Stimulated activated memory B cell treated with anti-CD40 and anti-IgM and Interleukin-4, amounts not matched to agents 10 μg/mL and 1 μg/mL and 100 μg/mL, for 72 hours (primary cell): ENCODE data around the gene MYO16.

Source experiments
- ATAC-seq: fragments of 150-1000 bp; cut with Tn5 transposase; 2 replicates; pipeline ENCODE4 v1.10.0; 2021
- H3K27ac Mint-ChIP-seq: one replicate; pipeline ENCODE4 v1.8.0; 2022; ENCODE audit warnings: mild to moderate bottlenecking, mixed read lengths
- H3K27me3 Mint-ChIP-seq: one replicate; pipeline ENCODE4 v1.8.0; 2022; ENCODE audit warnings: mixed read lengths
- H3K36me3 Mint-ChIP-seq: one replicate; pipeline ENCODE4 v1.8.0; 2022; ENCODE audit warnings: mixed read lengths
- H3K4me1 Mint-ChIP-seq: one replicate; pipeline ENCODE4 v1.8.0; 2022; ENCODE audit warnings: mixed read lengths
- H3K4me3 Mint-ChIP-seq: one replicate; pipeline ENCODE4 v1.8.0; 2022; ENCODE audit warnings: mild to moderate bottlenecking, moderate library complexity, mixed read lengths
- H3K9me3 Mint-ChIP-seq: one replicate; pipeline ENCODE4 v1.8.0; 2022; ENCODE audit warnings: mixed read lengths

Gene MYO16

GRCh38 chr13:108682714-108683113 is 53.3 kb downstream of the MYO16 start:
- H3K27ac Mint-ChIP-seq, result no peak overlapping the region
- no peaks in the 10 kb centered on the region for H3K27me3 Mint-ChIP-seq
- no peaks in the 10 kb centered on the region for H3K36me3 Mint-ChIP-seq
- no peaks in the 10 kb centered on the region for H3K4me1 Mint-ChIP-seq
- ATAC-seq, result no peak
- H3K9me3 Mint-ChIP-seq, result no peaks in the 10 kb centered on the region
- H3K4me3 Mint-ChIP-seq, result no peak overlapping the region

GRCh38 chr13:108686027-108686426 is 56.6 kb downstream of the MYO16 start:
- H3K9me3 Mint-ChIP-seq, result no peaks in the 10 kb centered on the region
- H3K4me1 Mint-ChIP-seq, result no peaks in the 10 kb centered on the region
- no peak overlapping the region for H3K4me3 Mint-ChIP-seq
- no peaks in the 10 kb centered on the region for H3K36me3 Mint-ChIP-seq
- H3K27ac Mint-ChIP-seq, result no peak overlapping the region
- no peaks in the 10 kb centered on the region for H3K27me3 Mint-ChIP-seq
- no peak for ATAC-seq

GRCh38 chr13:108690726-108691125 is 61.3 kb downstream of the MYO16 start:
- no peak overlapping the region for H3K4me3 Mint-ChIP-seq
- no peaks in the 10 kb centered on the region for H3K4me1 Mint-ChIP-seq
- no peak overlapping the region for H3K27ac Mint-ChIP-seq
- no peak for ATAC-seq
- no peaks in the 10 kb centered on the region for H3K36me3 Mint-ChIP-seq
- H3K9me3 Mint-ChIP-seq, result no peaks in the 10 kb centered on the region
- H3K27me3 Mint-ChIP-seq, result no peaks in the 10 kb centered on the region

GRCh38 chr13:108700422-108701170 is 71.2 kb downstream of the MYO16 start:
- no peak for ATAC-seq
- Mint-ChIP-seq H3K4me1 (no peaks in the 10 kb centered on the region), H3K27me3 (no peaks in the 10 kb centered on the region), H3K9me3 (peaks cover 9% of the 10 kb centered on the region), H3K36me3 (no peaks in the 10 kb centered on the region), H3K4me3 (no peak overlapping the region), H3K27ac (no peak overlapping the region)

GRCh38 chr13:108702171-108702570 is 72.8 kb downstream of the MYO16 start:
- Mint-ChIP-seq H3K4me1 (no peaks in the 10 kb centered on the region), H3K9me3 (peaks cover 9% of the 10 kb centered on the region), H3K36me3 (no peaks in the 10 kb centered on the region), H3K4me3 (no peak overlapping the region), H3K27me3 (no peaks in the 10 kb centered on the region), H3K27ac (no peak overlapping the region)
- ATAC-seq, result no peak

GRCh38 chr13:108705031-108705430 is 75.6 kb downstream of the MYO16 start:
- H3K4me1 Mint-ChIP-seq, result no peaks in the 10 kb centered on the region
- no peak overlapping the region for H3K4me3 Mint-ChIP-seq
- H3K27me3 Mint-ChIP-seq, result no peaks in the 10 kb centered on the region
- H3K36me3 Mint-ChIP-seq, result no peaks in the 10 kb centered on the region
- no peak for ATAC-seq
- no peak overlapping the region for H3K27ac Mint-ChIP-seq
- H3K9me3 Mint-ChIP-seq, result peaks cover 9% of the 10 kb centered on the region

GRCh38 chr13:108707584-108707983 is 78.2 kb downstream of the MYO16 start:
- no peaks in the 10 kb centered on the region for H3K9me3 Mint-ChIP-seq
- ATAC-seq, result no peak
- no peak overlapping the region for H3K27ac Mint-ChIP-seq
- H3K4me3 Mint-ChIP-seq, result no peak overlapping the region
- H3K36me3 Mint-ChIP-seq, result no peaks in the 10 kb centered on the region
- H3K4me1 Mint-ChIP-seq, result no peaks in the 10 kb centered on the region
- no peaks in the 10 kb centered on the region for H3K27me3 Mint-ChIP-seq

- ATAC-seq, result no peak
- no peaks in the 10 kb centered on the region for H3K9me3 Mint-ChIP-seq
- no peaks in the 10 kb centered on the region for H3K4me1 Mint-ChIP-seq
Measured at GRCh38 chr13:108708921-108709320, 79.5 kb downstream of the MYO16 start.

GRCh38 chr13:108711386-108711785 is 82.0 kb downstream of the MYO16 start:
- Mint-ChIP-seq H3K36me3 (no peaks in the 10 kb centered on the region), H3K9me3 (peaks cover 3% of the 10 kb centered on the region), H3K4me1 (no peaks in the 10 kb centered on the region), H3K27ac (no peak overlapping the region), H3K27me3 (no peaks in the 10 kb centered on the region), H3K4me3 (no peak overlapping the region)
- ATAC-seq, result no peak

More at GRCh38 chr13:108708921-108709320, 79.5 kb downstream of the MYO16 start:
- H3K27me3 Mint-ChIP-seq, result no peaks in the 10 kb centered on the region
- H3K36me3 Mint-ChIP-seq, result no peaks in the 10 kb centered on the region
- no peak overlapping the region for H3K4me3 Mint-ChIP-seq
- H3K27ac Mint-ChIP-seq, result no peak overlapping the region

- H3K36me3 Mint-ChIP-seq, result no peaks in the 10 kb centered on the region
- no peak overlapping the region for H3K4me3 Mint-ChIP-seq
- no peaks in the 10 kb centered on the region for H3K9me3 Mint-ChIP-seq
- H3K27ac Mint-ChIP-seq, result no peak overlapping the region
- H3K27me3 Mint-ChIP-seq, result no peaks in the 10 kb centered on the region
- no peak for ATAC-seq
- H3K4me1 Mint-ChIP-seq, result no peaks in the 10 kb centered on the region
Measured at GRCh38 chr13:108725471-108725870, 96.1 kb downstream of the MYO16 start.

GRCh38 chr13:108728370-108728769 is 99.0 kb downstream of the MYO16 start:
- Mint-ChIP-seq H3K9me3 (no peaks in the 10 kb centered on the region), H3K36me3 (no peaks in the 10 kb centered on the region), H3K4me1 (no peaks in the 10 kb centered on the region), H3K27me3 (no peaks in the 10 kb centered on the region), H3K4me3 (no peak overlapping the region), H3K27ac (no peak overlapping the region)
- ATAC-seq, result no peak

- H3K36me3 Mint-ChIP-seq, result no peaks in the 10 kb centered on the region
- no peaks in the 10 kb centered on the region for H3K27me3 Mint-ChIP-seq
- H3K27ac Mint-ChIP-seq, result no peak overlapping the region
- no peaks in the 10 kb centered on the region for H3K4me1 Mint-ChIP-seq
- H3K9me3 Mint-ChIP-seq, result peaks cover 5% of the 10 kb centered on the region
- H3K4me3 Mint-ChIP-seq, result no peak overlapping the region
- ATAC-seq, result no peak
Measured at GRCh38 chr13:108733022-108733560, 103.7 kb downstream of the MYO16 start.

GRCh38 chr13:108734676-108735075 is 105.3 kb downstream of the MYO16 start:
- Mint-ChIP-seq H3K36me3 (no peaks in the 10 kb centered on the region), H3K27ac (no peak overlapping the region), H3K9me3 (peaks cover 6% of the 10 kb centered on the region), H3K27me3 (no peaks in the 10 kb centered on the region), H3K4me1 (no peaks in the 10 kb centered on the region), H3K4me3 (no peak overlapping the region)
- no peak for ATAC-seq

- H3K9me3 Mint-ChIP-seq, result peaks cover 2% of the 10 kb centered on the region
- H3K4me1 Mint-ChIP-seq, result no peaks in the 10 kb centered on the region
Measured at GRCh38 chr13:108741930-108742329, 112.5 kb downstream of the MYO16 start.

GRCh38 chr13:108742701-108743451 is 113.5 kb downstream of the MYO16 start:
- H3K9me3 Mint-ChIP-seq, result peaks cover 2% of the 10 kb centered on the region
- no peak overlapping the region for H3K27ac Mint-ChIP-seq
- H3K4me1 Mint-ChIP-seq, result no peaks in the 10 kb centered on the region

More at GRCh38 chr13:108741930-108742329, 112.5 kb downstream of the MYO16 start:
- H3K27me3 Mint-ChIP-seq, result no peaks in the 10 kb centered on the region
- H3K36me3 Mint-ChIP-seq, result no peaks in the 10 kb centered on the region
- ATAC-seq, result no peak
- no peak overlapping the region for H3K4me3 Mint-ChIP-seq
- no peak overlapping the region for H3K27ac Mint-ChIP-seq

GRCh38 chr13:108743522-108743921 is 114.1 kb downstream of the MYO16 start:
- H3K27ac Mint-ChIP-seq, result no peak overlapping the region

More at GRCh38 chr13:108742701-108743451, 113.5 kb downstream of the MYO16 start:
- Mint-ChIP-seq H3K27me3 (no peaks in the 10 kb centered on the region), H3K36me3 (no peaks in the 10 kb centered on the region), H3K4me3 (no peak overlapping the region)
- ATAC-seq, result no peak

More at GRCh38 chr13:108743522-108743921, 114.1 kb downstream of the MYO16 start:
- no peaks in the 10 kb centered on the region for H3K4me1 Mint-ChIP-seq
- H3K4me3 Mint-ChIP-seq, result no peak overlapping the region
- ATAC-seq, result no peak
- H3K36me3 Mint-ChIP-seq, result no peaks in the 10 kb centered on the region
- peaks cover 2% of the 10 kb centered on the region for H3K9me3 Mint-ChIP-seq
- no peaks in the 10 kb centered on the region for H3K27me3 Mint-ChIP-seq
